GM19240 (cell line): ENCODE data around the gene CHD5.

Source experiments
- DNase-seq: peaks from one replicate; pipeline ENCODE4 v3.0.0; 2011; ENCODE audit warnings: low spot score; ENCODE audit not compliant: insufficient read length

CHD5 gene

DNA sequence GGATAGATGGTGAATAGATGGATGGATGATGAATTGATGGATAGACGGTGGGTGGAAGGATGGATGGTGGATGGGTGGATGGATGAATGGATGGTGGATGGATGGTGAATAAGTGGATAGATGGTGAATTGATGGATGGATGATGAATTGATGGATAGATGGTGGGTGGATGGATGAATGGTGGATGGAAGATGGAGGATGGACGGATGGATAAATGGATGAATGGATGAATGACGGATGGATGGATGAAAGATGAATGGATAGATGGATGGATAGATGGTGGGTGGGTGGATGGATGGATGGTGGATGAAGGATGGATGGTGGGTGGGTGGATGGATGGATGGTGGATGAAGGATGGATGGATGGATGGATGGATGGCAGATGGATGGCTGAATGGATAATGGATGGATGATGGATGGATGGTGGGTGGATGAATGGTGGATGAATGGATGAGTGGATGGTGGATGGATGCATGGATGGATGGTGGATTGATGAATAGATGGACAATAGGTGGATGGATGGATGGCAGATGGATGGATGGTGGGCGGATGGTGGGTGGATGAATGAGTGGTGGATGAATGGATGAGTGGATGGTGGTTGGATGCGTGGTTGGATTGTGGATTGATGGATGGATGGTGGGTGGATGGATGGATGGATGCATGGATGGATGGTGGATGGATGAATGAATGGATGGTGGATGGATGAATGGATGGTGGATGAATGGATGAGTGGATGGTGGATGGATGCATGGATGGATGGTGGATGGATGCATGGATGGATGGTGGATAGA is 5.3 kb downstream of the CHD5 start:
- DNase-seq, result no peak

DNA sequence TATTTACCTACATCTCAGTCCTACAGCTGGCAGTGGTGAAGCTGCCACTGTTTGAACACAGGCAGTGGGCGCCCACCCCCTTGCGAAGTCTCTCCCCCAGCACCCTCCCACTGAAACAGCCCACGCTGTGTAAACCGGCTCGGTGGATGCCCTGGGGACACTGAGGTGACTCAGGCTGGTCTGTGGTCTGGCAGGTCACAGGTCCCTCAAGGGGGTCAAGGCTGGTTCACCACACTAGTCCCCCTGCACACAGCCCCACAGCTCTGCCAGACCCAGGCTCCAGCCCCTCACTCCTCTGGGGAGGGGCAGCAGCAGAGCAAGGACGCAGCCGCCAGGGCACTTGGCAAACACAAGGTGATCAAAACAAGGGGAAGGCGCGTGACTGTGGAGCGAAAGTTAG is 7.6 kb downstream of the CHD5 start:
- no peak for DNase-seq

DNA sequence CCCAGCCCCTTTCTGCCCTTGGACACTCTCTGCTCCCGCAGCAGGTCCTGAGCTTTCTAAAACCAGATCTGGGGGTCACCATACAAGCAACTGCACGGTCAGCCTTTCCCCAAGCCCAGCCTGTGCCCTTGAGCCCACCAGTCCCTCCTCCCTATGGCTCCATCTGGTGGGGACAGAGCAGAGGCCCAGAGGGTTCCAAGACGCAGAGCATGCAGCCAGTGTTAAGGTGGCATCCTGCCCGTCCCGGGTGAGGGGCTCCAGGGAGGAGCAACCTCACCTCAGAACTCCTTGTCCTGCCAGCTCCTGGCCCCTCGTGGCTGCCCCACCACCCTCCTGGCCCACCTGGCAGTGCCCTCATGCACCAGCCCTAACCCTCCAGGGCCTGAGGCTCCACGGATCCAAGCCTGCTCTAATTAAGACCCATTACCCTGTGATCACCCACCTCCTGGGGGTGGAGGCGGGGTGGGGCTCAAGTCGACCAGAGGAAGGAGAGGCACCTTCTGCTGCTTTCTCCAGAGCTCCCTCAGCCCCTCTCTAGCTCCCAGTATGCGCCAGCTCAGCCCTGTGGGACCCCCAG is 8.5 kb downstream of the CHD5 start:
- no peak for DNase-seq

DNA sequence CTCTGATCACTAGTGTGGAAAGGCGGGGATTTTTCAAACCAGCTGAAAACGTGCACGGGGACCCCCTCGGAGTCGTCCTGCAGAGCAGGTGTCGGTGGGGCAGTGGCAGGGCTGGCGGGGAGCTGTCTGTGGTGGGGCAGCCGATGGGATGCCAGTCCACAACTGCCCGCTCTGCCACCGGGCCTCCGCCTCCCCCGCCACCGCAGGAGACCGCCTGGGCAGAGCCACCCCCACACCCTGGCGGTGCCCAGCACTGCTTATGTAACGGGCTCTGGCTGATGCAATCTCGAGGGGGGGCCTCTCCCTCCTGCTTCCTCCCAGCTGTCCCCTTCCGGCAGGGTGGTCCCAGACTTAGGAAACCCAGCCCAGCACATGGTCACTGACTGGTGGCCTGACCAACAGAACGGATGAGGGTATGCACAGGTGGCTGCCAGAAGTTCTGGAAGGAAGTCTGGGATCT is 9.3 kb downstream of the CHD5 start:
- DNase-seq, result no peak

DNA sequence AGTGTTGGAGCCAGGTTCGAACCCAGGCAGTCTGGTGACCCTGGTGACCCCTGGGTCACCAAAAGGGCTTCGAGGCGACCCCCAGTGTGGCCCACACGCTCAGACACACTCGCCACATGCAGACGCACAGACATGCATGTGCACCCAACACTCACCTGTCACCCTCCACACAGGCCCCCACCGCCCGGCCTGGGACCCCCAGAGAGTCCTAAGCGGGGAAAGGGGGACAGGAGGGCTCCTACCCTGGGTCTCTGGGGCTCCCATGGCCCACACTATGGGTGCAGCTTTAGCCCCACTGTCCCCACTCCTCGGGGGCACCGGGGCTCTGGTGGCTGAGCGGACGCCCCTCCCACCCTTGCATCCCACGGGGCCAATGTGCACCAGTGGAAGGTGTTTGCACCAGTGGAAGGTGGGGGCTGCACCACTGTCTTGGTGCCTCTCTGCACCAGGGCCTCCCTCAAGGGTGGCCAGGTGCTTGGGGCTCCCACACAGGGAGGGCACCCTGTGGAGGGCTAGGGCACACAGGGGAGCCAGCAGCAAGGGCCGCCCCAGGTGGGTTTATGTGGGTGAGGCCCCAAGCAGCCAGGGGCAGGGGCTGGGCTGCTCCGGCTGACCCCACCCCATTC is 9.9 kb downstream of the CHD5 start:
- DNase-seq, result no peak

DNA sequence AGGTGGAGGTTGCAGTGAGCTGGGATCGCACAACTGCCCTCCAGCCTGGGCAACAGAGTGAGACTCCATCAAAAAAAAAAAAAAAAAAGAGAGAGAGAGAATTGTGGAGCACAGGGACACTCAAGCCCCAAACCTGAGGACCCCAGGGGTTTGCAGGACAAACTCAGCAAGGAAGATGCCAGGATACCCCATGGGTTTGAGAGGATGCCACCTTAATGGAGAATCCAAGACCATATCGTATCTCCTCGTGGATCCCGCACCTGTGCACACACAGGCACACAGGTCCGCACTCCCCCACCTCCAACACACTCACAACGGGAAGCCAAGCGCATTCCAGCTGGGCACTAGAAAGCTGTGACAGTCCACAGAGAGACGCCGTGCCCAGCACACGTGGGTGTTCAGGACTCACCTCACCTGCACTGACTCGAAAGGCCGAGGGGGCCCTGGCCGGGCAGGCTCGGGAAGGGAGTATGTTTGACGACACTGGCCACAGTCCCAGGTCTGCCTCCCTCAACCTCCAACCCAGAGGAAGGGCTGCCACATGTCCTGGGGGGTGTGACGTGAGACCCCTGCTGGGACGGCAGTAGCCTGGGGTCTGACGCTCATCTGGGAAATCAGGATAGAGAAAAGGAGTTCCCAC is 11.1 kb downstream of the CHD5 start:
- no peak for DNase-seq

DNA sequence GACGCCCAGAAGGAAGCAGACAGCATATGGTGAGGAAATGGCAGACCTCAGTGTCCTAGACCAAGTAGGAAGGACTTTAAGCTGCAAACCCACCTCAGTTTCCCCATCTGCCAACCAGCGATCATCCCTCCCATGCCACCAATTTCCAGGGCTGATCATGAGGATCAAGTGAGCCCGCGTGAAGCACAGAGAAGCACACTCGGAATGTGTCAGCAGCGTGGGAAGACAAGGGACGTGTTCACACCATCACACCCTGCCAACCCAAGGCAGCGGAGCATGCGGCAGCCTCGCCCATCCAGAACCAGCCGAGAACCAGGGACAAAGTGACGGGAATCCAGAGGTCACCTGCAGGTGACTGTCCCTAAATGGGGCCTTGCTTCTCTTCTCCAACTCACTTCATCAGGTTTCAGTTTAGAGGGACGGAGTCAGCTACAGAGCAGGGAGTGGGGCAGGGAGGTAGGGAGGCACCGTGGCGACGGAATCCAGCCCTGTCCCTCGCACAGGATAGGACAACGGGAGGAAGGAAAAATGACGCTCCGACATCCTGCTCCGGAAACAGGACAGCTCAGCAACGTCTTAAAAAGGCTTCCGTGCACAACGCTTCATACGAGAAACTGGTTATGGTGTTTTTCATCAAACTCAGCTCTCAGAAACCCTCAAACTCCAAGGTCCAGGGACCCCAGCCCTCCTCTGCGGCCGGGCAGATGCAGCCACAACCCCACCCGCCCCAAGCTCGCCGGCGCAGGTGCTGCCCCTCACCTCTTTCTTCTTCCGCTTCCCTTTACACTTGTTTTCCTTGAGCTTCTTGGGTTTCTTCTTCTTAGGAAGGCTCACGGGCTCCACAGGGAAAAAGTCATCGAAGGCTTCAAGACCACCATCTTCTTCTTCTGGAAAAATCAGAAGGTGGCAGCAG is 12.5 kb downstream of the CHD5 start:
- no peak for DNase-seq

DNA sequence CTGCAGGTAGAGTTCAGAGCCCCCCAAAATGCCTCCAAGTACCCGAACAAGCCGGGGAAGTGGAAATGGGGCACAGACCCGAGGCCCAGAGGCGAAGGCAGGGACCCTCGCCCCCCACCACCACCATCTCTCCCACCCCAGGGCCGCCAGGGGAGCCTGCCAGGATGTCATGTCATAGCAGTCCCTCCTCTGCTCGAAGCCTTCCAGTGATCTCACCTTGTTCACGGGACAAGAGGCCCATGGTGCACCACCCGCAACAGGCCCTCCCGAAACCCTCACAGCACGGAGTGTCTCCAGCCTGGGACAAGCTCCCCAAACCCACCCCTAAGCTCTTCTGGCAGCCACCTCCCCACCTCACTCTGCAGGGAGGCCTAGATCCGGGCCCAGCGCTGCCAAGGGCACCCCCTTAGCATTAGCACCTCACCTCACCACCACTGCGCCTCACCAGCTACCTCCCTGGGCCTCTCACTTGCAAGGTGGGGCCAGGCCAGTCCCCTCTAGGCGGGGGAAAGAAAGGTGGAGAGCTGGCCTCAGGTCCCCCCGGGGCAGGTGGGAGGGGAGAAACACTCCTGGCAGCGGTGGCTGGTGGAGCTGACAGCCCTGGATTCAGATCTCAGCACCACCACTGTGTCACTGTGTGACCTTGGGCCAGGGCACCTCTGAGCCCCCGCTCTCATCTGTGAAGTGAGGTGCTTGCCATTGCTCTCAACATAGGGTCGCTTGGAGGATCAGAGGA is 13.3 kb downstream of the CHD5 start:
- no peak for DNase-seq

DNA sequence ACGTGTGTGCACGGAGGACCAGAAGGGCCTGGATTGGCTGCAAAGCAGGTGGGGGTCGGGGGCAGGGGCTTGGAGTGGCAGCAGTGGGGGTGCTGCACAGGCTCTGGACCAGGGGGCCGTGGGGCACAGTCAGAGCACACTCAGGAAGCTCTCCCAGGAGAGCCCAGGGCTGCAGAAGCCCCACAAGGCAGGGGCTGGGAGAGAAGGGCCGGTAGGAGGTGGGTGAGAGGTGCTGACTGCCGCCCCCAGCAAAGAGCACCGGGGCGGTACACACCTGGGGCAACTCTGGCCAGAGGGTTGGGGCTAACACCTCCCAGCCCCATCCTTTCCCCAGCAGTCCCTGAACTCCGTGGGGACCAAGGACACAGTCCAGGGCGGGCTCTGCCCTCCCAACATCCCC is 13.9 kb downstream of the CHD5 start:
- no peak for DNase-seq

DNA sequence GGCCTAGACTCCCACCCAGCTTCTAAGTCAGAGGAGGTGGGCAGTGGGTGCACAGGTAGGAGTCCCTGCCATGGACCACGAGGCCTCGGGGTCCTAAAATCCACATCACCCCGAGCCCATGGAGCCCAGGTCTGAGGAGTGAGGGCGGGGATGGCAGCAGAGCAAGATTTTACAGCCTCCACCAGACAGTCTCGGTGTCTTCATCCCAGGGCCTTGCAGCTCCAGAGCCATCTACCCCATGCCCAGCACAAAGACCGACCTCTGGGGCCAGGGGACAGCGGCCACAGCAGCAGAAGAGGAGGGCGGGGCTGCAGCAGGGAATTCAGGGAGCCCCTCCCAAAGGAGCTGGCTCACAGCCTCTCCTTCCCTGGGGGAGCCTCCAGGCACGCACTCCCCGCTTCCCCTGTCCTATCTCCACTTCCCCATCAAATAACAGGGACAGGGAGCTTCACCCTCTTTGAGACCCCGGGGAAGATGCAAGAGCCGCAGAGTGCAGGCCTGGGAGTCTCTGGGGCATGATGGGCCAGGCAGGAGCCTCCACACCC is 14.6 kb downstream of the CHD5 start:
- DNase-seq, result no peak

DNA sequence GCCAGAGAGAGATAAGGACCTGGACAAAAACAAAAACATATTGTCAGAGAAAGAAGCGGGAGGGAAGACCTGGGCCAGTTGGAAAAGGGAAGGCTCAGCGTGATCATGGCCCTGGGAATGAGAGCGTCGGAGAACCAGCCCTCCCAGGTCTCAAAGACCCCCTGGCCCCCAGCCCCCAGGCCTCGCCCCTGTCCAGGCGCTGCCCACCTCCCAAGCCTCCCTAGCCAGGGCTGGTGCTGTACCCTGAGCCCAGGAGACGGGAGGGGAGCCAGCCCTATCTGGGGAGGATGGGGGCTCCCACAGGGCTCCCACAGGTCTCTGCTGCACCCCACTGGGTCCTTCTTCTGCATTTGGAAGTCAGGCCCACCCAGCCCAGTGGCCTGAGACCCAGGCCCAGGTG is 15.1 kb downstream of the CHD5 start:
- no peak for DNase-seq

DNA sequence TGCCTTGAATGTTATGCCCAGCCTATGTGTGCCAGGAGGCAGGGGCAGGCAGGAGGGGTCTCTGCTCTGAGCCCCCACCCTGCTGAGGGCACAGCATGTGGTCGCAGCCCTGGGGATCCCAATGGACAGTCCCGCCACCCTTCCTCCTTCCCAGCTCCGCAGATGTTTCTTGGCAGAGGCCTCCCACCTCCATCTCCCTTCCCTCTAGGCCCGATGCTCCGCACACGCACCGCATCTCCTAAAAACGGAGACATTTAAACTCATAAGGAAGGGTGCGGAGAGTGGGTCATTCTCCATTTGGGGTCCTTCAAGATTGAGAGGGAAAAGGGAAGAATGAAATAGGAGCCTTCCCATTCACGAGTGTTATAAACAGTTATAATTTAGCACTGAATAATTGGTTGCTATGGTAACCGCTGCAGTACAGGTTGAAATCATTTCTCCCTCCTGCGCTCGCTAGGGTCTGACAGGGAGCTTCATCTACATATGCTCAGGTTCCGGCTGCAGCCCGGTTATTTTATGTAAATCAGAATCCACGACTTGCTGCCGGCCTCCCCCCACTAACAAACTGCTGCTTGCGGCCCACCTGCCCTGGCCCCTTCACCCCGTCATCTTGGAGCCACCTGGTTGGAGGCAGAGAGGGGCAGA is 16.0 kb downstream of the CHD5 start:
- DNase-seq, result no peak

DNA sequence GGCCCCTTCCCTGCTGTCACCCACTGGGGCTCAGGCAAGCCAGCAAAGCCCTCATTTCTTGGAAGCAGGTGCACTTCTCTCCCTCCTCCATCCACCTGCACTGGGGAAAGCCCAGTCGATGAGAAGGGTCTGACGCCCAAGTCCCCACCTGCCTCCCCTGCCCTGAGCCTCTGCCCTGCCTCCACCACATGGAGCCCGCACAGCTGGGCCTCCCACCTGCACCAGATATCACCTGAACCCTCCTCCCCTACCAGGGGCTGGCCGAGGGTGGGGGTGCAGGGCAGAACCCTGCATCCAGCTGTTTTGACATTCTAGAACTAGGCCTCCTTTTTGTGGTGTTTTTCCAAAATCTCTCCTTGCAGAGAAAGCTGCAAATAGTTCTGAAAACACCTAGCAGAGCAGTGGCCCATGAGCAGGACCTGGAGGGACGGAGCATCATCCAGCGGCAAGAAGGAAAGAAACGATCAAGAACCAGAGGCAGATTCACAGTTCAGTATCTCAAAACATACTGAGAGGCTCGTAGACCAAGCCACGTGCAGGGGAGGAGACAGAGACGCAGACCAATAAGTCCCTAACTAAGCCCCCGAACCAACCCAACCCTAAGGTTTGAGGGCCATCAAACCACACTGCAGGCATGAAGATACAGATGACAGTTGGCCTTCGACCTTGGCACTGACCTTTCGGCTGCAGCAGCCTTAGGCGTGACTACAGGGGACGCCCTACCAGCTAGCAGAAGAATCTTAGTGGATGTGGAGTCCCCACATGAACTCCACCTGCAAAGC is 16.7 kb downstream of the CHD5 start:
- DNase-seq, result no peak

DNA sequence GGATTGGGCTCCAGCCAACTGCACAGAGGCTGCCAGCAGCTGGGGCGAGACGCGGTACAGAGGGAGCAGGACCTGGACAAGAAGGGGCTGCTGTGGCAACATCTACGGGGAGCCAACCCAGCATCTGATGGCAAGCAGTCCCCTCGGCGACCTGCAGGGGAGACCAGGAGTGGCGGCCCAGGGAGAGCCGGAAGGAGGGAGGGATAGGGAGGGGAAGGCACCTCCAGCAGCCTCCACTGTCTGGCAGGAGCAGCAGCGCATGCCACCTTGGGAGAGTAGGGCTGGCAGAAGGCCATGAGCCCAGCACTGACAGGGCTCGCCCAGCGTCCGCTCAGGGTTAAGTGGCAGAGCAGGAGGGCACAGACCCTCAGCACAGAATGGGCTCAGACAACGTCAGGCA is 17.3 kb downstream of the CHD5 start:
- no peak for DNase-seq

DNA sequence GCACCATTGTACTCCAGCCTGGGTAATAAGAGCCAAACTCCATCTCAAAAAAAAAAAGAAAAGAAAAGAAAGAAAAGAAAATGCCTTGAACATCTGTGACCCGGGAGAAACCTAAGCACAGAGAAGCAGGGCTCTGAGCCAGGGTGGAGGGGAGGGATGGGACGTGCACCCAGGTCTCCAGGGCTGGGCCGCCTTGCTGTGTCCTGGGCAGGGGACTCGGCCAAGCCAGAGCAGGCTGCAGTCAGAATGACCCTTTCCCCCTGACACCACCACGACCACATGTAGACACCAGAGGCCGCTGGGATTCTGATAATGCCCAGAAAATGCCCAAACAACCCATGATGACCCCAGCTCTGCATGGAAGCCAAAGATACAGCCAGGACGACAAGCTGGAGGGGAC is 17.8 kb downstream of the CHD5 start:
- no peak for DNase-seq

DNA sequence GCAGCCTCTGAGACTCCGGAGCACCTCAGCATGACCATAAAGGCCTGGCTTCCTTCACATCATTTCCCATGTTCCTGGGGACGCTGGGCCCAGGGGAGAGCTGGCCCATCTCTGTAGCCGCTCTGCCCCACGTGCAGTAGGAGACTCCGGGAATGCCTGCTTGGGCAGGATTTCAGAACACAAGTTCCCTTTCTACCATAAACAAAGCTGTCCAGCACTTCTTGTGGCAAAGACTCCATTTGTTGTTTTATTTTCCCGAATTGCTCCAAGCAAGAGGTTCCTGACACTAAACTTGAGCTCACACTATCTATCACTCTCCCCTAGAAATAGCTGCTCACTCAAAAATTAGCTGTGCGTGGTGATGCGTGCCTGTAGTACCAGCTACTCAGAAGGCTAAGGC is 21.9 kb downstream of the CHD5 start:
- no peak for DNase-seq

DNA sequence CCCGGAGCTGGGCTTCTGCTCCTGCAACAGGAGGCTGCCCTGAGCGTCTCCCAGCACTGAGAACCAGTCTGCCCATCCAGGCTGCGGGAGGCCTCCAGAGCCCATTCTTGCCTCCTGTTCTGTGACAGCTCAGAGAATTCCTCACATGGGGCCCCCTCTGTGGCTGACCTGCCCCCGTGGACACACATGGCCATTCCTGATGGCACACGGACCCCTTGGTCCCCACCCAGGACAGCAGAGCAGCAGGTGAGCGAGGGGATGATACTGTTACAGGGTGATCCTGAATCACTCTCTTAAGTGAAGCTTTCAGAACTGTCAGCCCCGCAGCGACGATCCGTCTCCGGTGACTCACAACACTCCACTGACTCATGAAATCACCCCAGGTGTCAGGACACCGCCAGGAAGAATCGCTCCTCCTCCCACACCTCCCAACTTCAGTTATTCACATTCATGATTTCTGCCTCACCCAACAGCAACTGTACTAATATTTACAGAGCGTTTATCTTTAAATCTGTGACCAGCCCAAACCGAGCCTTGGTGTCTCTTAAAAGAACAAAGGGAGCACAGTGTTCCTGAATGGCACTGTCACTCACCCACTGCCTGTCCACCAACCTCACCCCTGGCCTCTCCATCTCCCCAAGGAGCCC is 22.5 kb downstream of the CHD5 start:
- DNase-seq, result no peak

DNA sequence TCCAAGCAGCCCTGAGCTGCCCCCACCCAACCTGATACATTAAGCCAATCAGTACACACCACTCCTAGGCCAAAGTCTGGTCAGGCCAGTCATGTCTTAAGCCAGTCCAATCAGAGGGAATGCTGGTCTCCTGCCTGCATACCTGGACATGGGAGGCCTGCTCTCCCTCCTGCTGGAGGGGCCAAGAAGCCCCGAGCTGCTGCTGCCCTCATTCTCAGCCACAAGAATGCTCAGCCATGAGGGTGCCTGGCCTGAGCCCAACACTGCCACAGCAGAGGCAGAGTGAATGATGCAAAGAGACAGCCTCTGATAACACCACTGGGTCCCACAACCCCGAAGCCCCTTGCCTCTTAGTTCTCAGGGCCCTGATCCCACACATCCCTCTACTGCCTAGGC is 23.0 kb downstream of the CHD5 start:
- DNase-seq, result no peak
